IMR-90 (cell line): ENCODE data around the gene HPS4. TPM values are rescaled to one million over a fixed set of nuclear protein-coding genes. Genes with fewer than 3 reads are reported as not detected.

Source experiments
- ATAC-seq: fragments of 200-7000 bp; cut with Tn5 transposase; 2 replicates; pipeline ENCODE4 v1.9.1; 2020; ENCODE audit warnings: low read depth, mild to moderate bottlenecking, moderate library complexity
- BruUV-seq: library from RNA; stranded (reverse); fragments of 400-500 nt; replicated peaks from 2 replicates; lab custom pipeline; 2021; lab: Mats Ljungman, UMichigan
- CTCF ChIA-PET: fragments of 300-600 bp; formaldehyde crosslinking; extraction: SDS; loops from one replicate; lab custom pipeline; 2021; ENCODE audit warnings: antibody characterized with exemption; lab: Yijun Ruan, JAX
- POLR2A ChIA-PET: fragments of 300-600 bp; sonication (Branson Sonifier 250); formaldehyde crosslinking; loops from one replicate; lab custom pipeline; 2022; ENCODE audit warnings: antibody characterized with exemption; ENCODE audit not compliant: unreplicated experiment; lab: Charles Lee
- DNase-seq: peaks from one replicate; pipeline ENCODE4 v3.0.0; 2013
- H2AFZ ChIP-seq: replicated peaks from 2 replicates; pipeline ENCODE3; 2013; ENCODE audit warnings: low read length, mild to moderate bottlenecking; ENCODE audit not compliant: poor library complexity
- H2AK5ac ChIP-seq: 2 replicates; pipeline ENCODE4 v1.6.1; 2013; ENCODE audit warnings: low read depth, low read length, inconsistent platforms
- H2AK9ac ChIP-seq: replicated peaks from 2 replicates; pipeline ENCODE3; 2013; ENCODE audit warnings: mild to moderate bottlenecking, low read depth, low read length, moderate library complexity; ENCODE audit not compliant: poor library complexity
- H2BK120ac ChIP-seq: 2 replicates; pipeline ENCODE4 v1.6.1; 2013; ENCODE audit warnings: low read depth, low read length, inconsistent platforms
- H2BK15ac ChIP-seq: 3 replicates; pipeline ENCODE4 v1.6.1; 2013; ENCODE audit warnings: low read depth, low read length, inconsistent platforms
- H2BK20ac ChIP-seq: 2 replicates; pipeline ENCODE4 v1.6.1; 2013; ENCODE audit warnings: low read depth, mild to moderate bottlenecking, inconsistent platforms, low read length, moderate library complexity
- H2BK5ac ChIP-seq: 2 replicates; pipeline ENCODE4 v1.6.1; 2013; ENCODE audit warnings: mild to moderate bottlenecking, low read depth, low read length, inconsistent platforms; ENCODE audit not compliant: poor library complexity, severe bottlenecking
- H3K14ac ChIP-seq: replicated peaks from 2 replicates; pipeline ENCODE4 v1.6.1; 2013; ENCODE audit warnings: low read depth, low read length, inconsistent platforms
- H3K18ac ChIP-seq: 2 replicates; pipeline ENCODE4 v1.6.1; 2013; ENCODE audit warnings: low read depth, low read length, control low read depth
- H3K23ac ChIP-seq: 2 replicates; pipeline ENCODE4 v1.6.1; 2013; ENCODE audit warnings: low read depth, low read length, inconsistent platforms
- H3K27ac ChIP-seq: 2 replicates; pipeline ENCODE4 v1.5.1; 2013; ENCODE audit warnings: mild to moderate bottlenecking, control low read depth, low read length; ENCODE audit not compliant: insufficient read depth
- H3K27me3 ChIP-seq: 2 replicates; pipeline ENCODE4 v1.6.1; 2013; ENCODE audit warnings: low read length; ENCODE audit not compliant: control insufficient read depth, insufficient read depth
- H3K36me3 ChIP-seq: 2 replicates; pipeline ENCODE4 v1.6.1; 2013; ENCODE audit warnings: low read length, mixed read lengths; ENCODE audit not compliant: control insufficient read depth, insufficient read depth
- H3K4ac ChIP-seq: 2 replicates; pipeline ENCODE4 v1.6.1; 2013; ENCODE audit warnings: low read depth, low read length, inconsistent platforms
- H3K4me1 ChIP-seq: 2 replicates; pipeline ENCODE4 v1.6.1; 2013; ENCODE audit warnings: low read length, mixed read lengths; ENCODE audit not compliant: control insufficient read depth, insufficient read depth
- H3K4me2 ChIP-seq: 2 replicates; pipeline ENCODE4 v1.6.1; 2013; ENCODE audit warnings: low read depth, mild to moderate bottlenecking, control low read depth, low read length, moderate library complexity
- H3K4me3 ChIP-seq: 2 replicates; pipeline ENCODE4 v1.5.1; 2013; ENCODE audit warnings: low read depth, mild to moderate bottlenecking, control low read depth, low read length, moderate library complexity; ENCODE audit not compliant: insufficient read depth
- H3K56ac ChIP-seq: 2 replicates; pipeline ENCODE4 v1.6.1; 2013; ENCODE audit warnings: low read length, inconsistent platforms; ENCODE audit not compliant: insufficient read depth; ENCODE audit errors: extremely low read depth
- H3K79me1 ChIP-seq, 2 experiments: 2 replicates each; pipeline ENCODE4 v1.6.1; 2013; ENCODE audit warnings: low read length in 2 of 2, inconsistent platforms in 1 of 2, low read depth in 1 of 2
- H3K9ac ChIP-seq: 2 replicates; pipeline ENCODE4 v1.6.1; 2013; ENCODE audit warnings: low read depth, low read length, control low read depth
- H3K9me1 ChIP-seq: 2 replicates; pipeline ENCODE4 v1.6.1; 2013; ENCODE audit warnings: low read length, inconsistent platforms; ENCODE audit not compliant: insufficient read depth
- H3K9me3 ChIP-seq: 2 replicates; pipeline ENCODE4 v1.6.1; 2013; ENCODE audit warnings: low read length; ENCODE audit not compliant: control insufficient read depth, insufficient read depth
- H4K20me1 ChIP-seq: 2 replicates; pipeline ENCODE4 v1.6.1; 2013; ENCODE audit warnings: low read length, inconsistent platforms; ENCODE audit not compliant: insufficient read depth
- H4K5ac ChIP-seq: 2 replicates; pipeline ENCODE4 v1.6.1; 2013; ENCODE audit warnings: mild to moderate bottlenecking, low read depth, low read length, control low read depth
- H4K8ac ChIP-seq, 2 experiments: 2 replicates each; pipeline ENCODE4 v1.6.1; 2013; ENCODE audit warnings: low read depth in 2 of 2, low read length in 2 of 2, control low read depth in 1 of 2, inconsistent platforms in 1 of 2
- H4K91ac ChIP-seq: 2 replicates; pipeline ENCODE4 v1.6.1; 2013; ENCODE audit warnings: low read depth, low read length, inconsistent platforms; ENCODE audit not compliant: insufficient read depth
- BHLHE40 ChIP-seq: fragments of 150-350 bp; IDR thresholded peaks from 2 replicates; pipeline ENCODE4 v1.6.1; 2016; ENCODE audit warnings: mild to moderate bottlenecking, low read depth, low read length
- CEBPB ChIP-seq: IDR thresholded peaks from 2 replicates; pipeline ENCODE4 v1.6.1; 2012; ENCODE audit warnings: low read depth, low read length, improper control_type of control experiment
- FOS ChIP-seq: fragments of 150-350 bp; IDR thresholded peaks from 2 replicates; pipeline ENCODE4 v1.6.1; 2016; ENCODE audit warnings: low read depth, low read length
- MAFK ChIP-seq: IDR thresholded peaks from 2 replicates; pipeline ENCODE4 v1.6.1; 2012; ENCODE audit warnings: low read depth, low read length, improper control_type of control experiment
- MAZ ChIP-seq: IDR thresholded peaks from 2 replicates; pipeline ENCODE4 v1.6.1; 2012; ENCODE audit warnings: low read depth, mild to moderate bottlenecking, low read length, improper control_type of control experiment, moderate library complexity, borderline replicate concordance
- MXI1 ChIP-seq: IDR thresholded peaks from 2 replicates; pipeline ENCODE4 v1.6.1; 2012; ENCODE audit warnings: low read depth, mild to moderate bottlenecking, low read length, moderate library complexity, borderline replicate concordance
- NFE2L2 ChIP-seq: fragments of 150-350 bp; IDR thresholded peaks from 2 replicates; pipeline ENCODE4 v1.6.1; 2016; ENCODE audit warnings: low read depth, mild to moderate bottlenecking, low read length
- POLR2A ChIP-seq: IDR thresholded peaks from 2 replicates; pipeline ENCODE4 v1.6.1; 2012; ENCODE audit warnings: mild to moderate bottlenecking, low read depth, low read length
- RAD21 ChIP-seq: IDR thresholded peaks from 2 replicates; pipeline ENCODE4 v1.6.1; 2012; ENCODE audit warnings: low read length, improper control_type of control experiment
- RCOR1 ChIP-seq: IDR thresholded peaks from 2 replicates; pipeline ENCODE4 v1.6.1; 2012; ENCODE audit warnings: mild to moderate bottlenecking, low read length, improper control_type of control experiment; ENCODE audit not compliant: insufficient replicate concordance
- RFX5 ChIP-seq: IDR thresholded peaks from 2 replicates; pipeline ENCODE4 v1.8.0; 2012; ENCODE audit warnings: low read depth, mild to moderate bottlenecking, low read length, moderate library complexity
- SMC3 ChIP-seq: fragments of 150-350 bp; IDR thresholded peaks from 2 replicates; pipeline ENCODE4 v1.6.1; 2016; ENCODE audit warnings: low read depth, mild to moderate bottlenecking, antibody characterized with exemption, low read length, moderate library complexity
- WGBS, 2 experiments: methylation state at CpG; one replicate each; pipeline versions ENCODE4 v1.1.5 to v1.1.7; 2013; ENCODE audit warnings: missing lambda C conversion rate in 2 of 2; ENCODE audit not compliant: insufficient read length in 1 of 2; ENCODE audit errors: extremely low coverage in 2 of 2; 5-methylcytosine and 5-hydroxymethylcytosine counted together
- dilution Hi-C: fragments of 300-500 bp; cut with HindIII; formaldehyde crosslinking; loops from one replicate; pipeline ENCODE4 v1.14.3; 2018; ENCODE audit warnings: low sequenced_read_pairs; ENCODE audit not compliant: unreplicated experiment
- in situ Hi-C: fragments of 300-500 bp; cut with MboI; formaldehyde crosslinking; loops from 3 replicates; pipeline ENCODE4 v1.14.3; 2019; ENCODE audit warnings: low sequenced_read_pairs, inconsistent platforms, mixed read lengths
- intact Hi-C: fragments of 100-400 bp; cut with micrococcal nuclease; formaldehyde crosslinking; loops from 2 replicates; pipeline ENCODE4 v1.10.0; 2022
- polyA plus RNA-seq, 3 experiments: library from polyadenylated mRNA; depleted of rRNA; stranded (reverse); fragments of >200 nt; gene quantifications; 2 replicates each; pipeline ENCODE4 v1.2.3, GENCODE V29; 2012; ENCODE audit warnings: low replicate concordance in 1 of 3
- total RNA-seq: library from RNA; depleted of rRNA; stranded (reverse); fragments of >200 nt; gene quantifications from 2 replicates; pipeline ENCODE4 v1.2.3, GENCODE V29; 2012
- TF ChIP-seq, protein P1 (sequence below): conservative IDR thresholded peaks from 2 replicates; pipeline ENCODE4 v1.5.1; 2012; ENCODE audit warnings: mild to moderate bottlenecking, low read depth, low read length, improper control_type of control experiment
- TF ChIP-seq, protein P2 (sequence below): fragments of 150-350 bp; IDR thresholded peaks from 2 replicates; pipeline ENCODE4 v1.6.1; 2017; ENCODE audit warnings: mild to moderate bottlenecking, antibody characterized with exemption, low read length, low read depth
- TF ChIP-seq, protein P3 (sequence below): fragments of 150-350 bp; IDR thresholded peaks from 2 replicates; pipeline ENCODE4 v1.6.1; 2016; ENCODE audit warnings: low read depth, mild to moderate bottlenecking, low read length, moderate library complexity, borderline replicate concordance

The HPS4 gene
- total and polyA plus RNA-seq, 2 of the 4 experiments (the other 2 are of a cell fraction) = 15.8 to 19.0 TPM

DNA sequence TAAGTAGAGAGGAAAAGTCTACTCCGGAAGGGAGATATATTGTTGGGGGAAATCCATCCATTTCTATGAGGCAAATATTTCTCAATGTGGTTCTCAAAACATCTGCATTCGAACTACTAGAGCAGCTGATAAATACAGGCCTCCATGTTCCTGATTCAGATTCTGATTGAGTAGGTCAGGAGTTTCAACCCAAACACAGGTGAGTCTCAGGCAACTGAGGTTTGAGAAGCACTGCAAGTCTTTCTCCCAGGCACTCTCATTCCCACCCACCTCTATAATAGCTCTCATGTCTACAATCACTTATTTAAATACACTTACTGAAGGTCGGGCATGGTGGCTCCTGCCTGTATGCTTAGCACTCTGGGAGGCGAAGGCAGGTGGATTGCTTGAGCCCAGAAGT is 69.2 kb downstream of the HPS4 start:
- 80% methylated on average over 1 of the region's 4 CpGs; no CpG with 5 or more reads in 1 of the 2 experiments for WGBS, 2 experiments
- Histone ChIP-seq H3K27me3 (peaks cover 27% of the 10 kb centered on the region), H3K9me1 (no peaks in the 10 kb centered on the region; the same call in 1 of the 2 replicates), H3K4me1 (no peaks in the 10 kb centered on the region), H2BK120ac (no peak overlapping the region), H3K56ac (no peak overlapping the region), H4K20me1 (peaks cover 3% of the 10 kb centered on the region; the same call in 1 of the 2 replicates), H2AK9ac (no peak overlapping the region), H3K4me2 (no peak overlapping the region), H4K8ac (no peak overlapping the region), H2BK15ac (no peak overlapping the region), H2AK5ac (no peak overlapping the region), H3K9ac (no peak overlapping the region), H3K23ac (no peak overlapping the region), H2BK20ac (no peak overlapping the region), H4K91ac (no peak overlapping the region), H3K14ac (no peak overlapping the region), H4K5ac (no peak overlapping the region), H3K79me1 (no peaks in the 10 kb centered on the region), H3K4ac (no peak overlapping the region), H3K36me3 (no peaks in the 10 kb centered on the region), H2BK5ac (no peak overlapping the region), H3K4me3 (no peak overlapping the region), H3K27ac (no peak overlapping the region), H2AFZ (no peak overlapping the region), H3K18ac (no peak overlapping the region), H3K9me3 (no peaks in the 10 kb centered on the region)
- dilution Hi-C loops = no loop called here
- no TSS peak for BruUV-seq
- DNase-seq (no peak), ATAC-seq (no peak)
- in situ Hi-C loops = no loop called here
- ChIA-PET CTCF (no interaction called here), POLR2A (no interaction called here)
- TF ChIP-seq SMC3 (no peak), MAFK (no peak), RAD21 (no peak), MAZ (no peak), POLR2A (no peak), NFE2L2 (no peak), FOS (no peak), CEBPB (no peak), MXI1 (no peak), RCOR1 (no peak), BHLHE40 (no peak), RFX5 (no peak)
- TF ChIP-seq, protein P1, sequence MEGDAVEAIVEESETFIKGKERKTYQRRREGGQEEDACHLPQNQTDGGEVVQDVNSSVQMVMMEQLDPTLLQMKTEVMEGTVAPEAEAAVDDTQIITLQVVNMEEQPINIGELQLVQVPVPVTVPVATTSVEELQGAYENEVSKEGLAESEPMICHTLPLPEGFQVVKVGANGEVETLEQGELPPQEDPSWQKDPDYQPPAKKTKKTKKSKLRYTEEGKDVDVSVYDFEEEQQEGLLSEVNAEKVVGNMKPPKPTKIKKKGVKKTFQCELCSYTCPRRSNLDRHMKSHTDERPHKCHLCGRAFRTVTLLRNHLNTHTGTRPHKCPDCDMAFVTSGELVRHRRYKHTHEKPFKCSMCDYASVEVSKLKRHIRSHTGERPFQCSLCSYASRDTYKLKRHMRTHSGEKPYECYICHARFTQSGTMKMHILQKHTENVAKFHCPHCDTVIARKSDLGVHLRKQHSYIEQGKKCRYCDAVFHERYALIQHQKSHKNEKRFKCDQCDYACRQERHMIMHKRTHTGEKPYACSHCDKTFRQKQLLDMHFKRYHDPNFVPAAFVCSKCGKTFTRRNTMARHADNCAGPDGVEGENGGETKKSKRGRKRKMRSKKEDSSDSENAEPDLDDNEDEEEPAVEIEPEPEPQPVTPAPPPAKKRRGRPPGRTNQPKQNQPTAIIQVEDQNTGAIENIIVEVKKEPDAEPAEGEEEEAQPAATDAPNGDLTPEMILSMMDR = no peak
- TF ChIP-seq, protein P2, sequence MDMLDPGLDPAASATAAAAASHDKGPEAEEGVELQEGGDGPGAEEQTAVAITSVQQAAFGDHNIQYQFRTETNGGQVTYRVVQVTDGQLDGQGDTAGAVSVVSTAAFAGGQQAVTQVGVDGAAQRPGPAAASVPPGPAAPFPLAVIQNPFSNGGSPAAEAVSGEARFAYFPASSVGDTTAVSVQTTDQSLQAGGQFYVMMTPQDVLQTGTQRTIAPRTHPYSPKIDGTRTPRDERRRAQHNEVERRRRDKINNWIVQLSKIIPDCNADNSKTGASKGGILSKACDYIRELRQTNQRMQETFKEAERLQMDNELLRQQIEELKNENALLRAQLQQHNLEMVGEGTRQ = no peak
- TF ChIP-seq, protein P3, sequence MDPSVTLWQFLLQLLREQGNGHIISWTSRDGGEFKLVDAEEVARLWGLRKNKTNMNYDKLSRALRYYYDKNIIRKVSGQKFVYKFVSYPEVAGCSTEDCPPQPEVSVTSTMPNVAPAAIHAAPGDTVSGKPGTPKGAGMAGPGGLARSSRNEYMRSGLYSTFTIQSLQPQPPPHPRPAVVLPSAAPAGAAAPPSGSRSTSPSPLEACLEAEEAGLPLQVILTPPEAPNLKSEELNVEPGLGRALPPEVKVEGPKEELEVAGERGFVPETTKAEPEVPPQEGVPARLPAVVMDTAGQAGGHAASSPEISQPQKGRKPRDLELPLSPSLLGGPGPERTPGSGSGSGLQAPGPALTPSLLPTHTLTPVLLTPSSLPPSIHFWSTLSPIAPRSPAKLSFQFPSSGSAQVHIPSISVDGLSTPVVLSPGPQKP = no peak
- intact Hi-C loops = no loop called here
